Iris pigment epithelial cell (primary cell): Measurements from ENCODE around the gene THSD4.
"Not testable (repeated sequence)": the region's sequence is repeated elsewhere in the genome, so short reads cannot be mapped to it uniquely, and the experiment has no call there.

Experiments used
- DNase-seq: peaks from one replicate; pipeline ENCODE4 v3.0.0-alpha.2; 2011; ENCODE audit warnings: low read depth

The THSD4 gene

DNA sequence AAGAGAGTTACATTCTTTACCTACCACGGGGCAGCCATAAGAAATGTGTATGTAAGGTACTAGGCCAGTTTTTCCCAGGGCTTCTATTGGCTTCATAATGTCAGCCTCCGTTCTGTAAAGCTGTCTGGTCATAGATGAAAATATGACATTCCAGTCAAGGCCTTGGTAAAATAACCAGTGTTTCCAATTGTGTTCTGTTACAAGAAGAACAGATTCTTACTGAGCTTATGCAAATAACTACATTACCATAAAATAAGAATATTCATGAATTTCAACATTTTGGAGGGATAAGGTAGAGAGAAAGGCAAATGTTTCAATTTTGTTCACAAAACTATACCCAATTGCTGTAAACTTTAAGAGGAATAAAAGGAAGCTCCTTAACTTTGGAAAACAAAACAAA is 315.5 kb downstream of the THSD4 start:
- no peak for DNase-seq

DNA sequence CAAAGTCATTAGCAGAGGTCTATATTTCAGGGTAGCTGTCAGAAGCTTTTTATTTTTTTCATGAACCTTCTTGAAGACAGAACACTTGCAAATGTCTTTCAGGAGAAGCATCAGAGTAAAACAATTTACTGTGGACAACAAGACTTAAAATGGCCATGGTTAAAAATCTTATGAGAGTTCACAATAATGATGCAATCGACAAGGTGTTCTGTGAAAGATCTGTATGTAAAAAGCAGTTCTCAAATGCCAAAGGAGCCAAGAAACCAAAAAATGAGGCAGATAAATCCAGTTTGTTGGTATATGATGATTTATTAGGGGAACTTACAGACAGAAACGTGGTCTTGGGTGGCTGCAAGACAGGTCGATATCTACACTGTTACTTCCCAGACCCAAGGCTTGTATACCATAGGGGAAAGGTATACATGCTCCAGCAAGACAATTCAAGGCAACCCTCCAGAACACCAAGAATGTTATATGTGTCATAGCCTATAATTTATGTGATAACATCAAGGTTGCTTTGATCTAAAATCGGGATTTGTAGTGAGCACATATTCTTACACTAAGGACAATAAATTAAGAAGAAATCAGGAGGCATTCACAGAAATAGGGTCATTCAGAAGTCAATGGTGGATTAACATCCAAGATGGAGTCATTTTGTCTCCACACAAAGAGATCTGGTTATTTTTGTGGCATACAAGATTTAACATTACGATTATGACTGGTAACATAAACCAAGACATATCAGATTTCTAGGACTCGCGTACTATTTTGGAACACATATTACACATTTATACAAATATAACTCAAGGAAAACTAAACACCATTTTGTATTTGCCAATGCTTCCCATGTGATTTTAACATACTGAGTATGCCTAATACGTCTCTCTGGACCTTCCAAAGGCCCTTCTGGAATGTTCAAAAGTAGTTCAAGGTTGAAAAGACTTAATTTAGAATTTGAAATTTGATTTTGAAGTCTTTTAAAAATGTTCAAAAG is 316.4 kb downstream of the THSD4 start:
- no peak for DNase-seq

DNA sequence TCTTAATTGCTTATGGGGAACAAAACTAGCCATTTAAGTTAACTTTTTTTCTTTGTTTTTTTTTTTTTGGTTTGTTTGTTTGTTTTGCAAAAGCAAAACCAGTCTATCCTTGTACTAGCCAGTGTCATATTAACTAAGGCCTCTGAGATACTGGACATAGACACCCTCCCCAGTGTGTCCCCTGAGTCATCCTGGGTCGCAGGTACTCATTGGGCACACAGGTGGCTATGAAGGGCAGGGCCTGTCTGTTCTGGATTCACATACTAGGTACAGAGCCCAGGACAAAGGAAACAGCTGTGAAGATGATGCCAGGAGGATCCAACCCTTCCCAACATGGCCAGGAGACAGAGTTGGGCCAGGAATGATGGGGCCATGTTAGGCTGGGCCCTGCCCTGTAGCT is 318.1 kb downstream of the THSD4 start:
- DNase-seq: no peak

DNA sequence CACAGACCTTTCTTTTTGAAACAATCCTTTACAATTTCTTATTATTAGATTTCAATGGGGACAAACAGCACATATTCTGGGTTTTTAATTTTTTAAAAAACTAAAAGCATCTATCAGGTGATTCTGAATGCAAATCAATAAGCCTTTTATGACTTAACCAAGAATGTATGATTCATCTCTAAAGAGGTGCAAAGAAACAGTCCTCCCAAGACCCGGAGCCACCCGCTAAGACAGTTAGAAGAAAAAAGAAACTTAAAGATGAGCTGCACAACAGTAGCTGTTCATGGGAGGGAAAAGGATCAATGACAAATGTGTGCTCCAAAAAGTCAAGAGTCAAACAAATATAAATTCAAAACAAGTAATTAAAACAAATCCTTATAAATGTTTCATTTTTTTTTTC is 319.5 kb downstream of the THSD4 start:
- DNase-seq: peak; percentile 49

DNA sequence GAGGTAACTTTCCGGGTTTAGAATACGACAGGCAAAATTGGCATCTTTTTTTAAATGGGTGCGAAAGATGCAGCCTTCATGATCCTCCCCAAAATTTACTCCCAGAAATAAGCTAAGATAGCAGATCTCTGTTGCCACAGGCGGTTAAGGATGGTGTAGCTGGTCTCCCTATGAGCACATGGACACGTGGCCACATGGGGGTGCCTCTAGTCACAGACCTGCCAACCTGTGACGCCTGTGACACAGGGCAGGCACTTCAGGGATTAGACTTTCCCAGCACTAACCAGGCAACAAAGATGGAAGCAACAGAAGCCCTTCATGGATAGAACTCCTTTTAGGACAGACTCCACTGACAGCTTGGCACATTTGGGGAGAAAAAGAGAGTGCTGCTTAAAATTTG is 320.3 kb downstream of the THSD4 start:
- no peak for DNase-seq

DNA sequence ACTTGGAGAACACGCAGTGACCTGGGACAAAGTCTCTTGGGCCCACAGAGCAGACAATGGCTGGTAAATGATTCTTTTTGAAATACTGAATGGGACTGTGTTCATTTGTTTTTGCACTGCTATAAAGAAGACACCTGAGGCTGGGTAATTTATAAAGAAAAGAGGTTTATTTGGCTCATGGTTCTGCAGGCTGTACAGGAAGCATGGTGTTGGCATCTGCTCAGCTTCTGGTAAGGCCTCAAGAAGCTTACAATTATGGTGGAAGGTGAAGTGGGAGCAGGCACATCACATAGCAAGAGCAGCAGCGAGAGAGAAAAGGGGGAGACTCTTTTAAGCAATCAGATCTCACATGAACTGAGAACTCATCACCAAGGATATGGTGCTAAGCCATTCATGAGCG is 321.6 kb downstream of the THSD4 start:
- no peak for DNase-seq

DNA sequence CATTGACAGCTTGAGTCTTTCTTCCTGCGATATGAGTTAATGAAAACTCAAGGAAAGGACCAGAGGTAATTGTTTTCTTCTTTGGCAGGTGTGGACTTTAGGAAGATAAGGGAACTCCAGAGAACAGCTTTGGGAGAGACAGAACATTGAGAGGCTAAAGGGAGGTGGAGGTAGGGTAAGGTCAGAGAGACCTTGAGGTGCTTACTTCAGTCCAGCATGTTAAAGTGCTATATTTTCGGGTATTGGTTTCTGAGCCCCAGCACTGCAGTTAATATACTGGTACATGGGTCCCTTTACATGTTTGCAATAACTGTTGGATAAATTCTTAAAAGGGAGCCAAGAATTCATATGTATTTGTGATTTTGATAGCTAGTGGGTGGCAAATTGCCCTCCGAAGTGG is 322.1 kb downstream of the THSD4 start:
- no peak for DNase-seq

DNA sequence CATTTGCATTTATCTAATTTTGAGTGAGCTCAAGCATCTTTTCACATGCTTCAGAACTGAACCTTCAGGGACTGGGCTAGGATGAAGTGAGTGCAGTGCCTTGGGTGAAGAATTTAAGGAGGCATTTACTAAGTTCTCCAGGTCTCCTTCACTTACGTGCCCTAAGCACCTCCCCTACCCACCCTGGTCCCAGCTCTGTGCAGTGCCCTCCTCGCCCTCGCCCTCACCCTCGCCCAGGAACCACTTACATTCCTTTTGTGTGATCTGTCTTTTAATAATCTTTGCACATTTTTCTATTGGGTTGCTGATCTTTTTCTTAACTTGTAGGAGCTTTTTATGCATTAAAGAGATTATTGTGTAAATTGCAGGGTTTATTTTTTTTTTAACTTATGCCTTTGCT is 322.6 kb downstream of the THSD4 start:
- peak; percentile 22 for DNase-seq

DNA sequence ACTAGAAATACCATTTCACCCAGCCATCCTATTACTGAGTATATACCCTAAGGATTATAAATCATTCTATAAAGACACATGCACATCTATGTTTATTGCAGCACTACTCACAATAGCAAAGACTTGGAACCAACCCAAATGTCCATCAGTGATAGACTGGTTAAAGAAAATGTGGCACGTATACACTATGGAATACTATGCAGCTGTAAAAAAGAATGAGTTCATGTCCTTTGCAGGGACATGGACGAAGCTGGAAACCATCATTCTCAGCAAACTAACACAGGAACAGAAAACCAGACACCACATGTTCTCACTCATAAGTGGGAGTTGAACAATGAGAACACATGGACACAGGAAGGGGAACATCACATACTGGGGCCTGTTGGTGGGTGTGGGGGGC is 324.2 kb downstream of the THSD4 start:
- DNase-seq: not testable (repeated sequence)

DNA sequence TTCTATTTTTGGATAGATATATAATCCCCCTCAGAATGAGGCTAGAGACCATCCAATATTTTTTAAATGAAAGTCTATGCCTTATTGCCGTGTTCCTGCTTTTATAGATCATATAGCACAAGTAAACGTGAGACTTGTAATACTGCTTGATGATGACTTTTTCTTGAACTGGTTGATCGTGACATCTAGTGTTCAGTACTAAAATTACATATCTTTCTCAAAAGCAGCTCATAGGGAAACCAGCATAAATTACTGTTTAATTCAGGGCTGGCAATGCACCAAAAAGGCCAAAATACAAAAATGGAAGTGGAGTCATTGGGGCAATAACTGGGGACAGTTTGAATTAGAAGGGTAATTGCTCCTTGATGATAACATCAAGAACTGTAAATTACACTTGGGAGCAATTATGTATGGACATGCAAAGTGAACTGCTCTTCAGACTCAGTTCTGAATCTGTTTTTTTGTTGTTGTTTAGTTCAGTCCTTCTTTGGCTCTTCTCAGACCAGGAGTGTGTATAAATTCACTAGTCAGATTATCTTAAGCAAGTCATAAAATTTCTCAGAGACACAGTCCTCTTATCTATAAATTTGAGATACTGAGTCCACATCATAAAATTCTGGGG is 325.3 kb downstream of the THSD4 start:
- peak; percentile 76 for DNase-seq

DNA sequence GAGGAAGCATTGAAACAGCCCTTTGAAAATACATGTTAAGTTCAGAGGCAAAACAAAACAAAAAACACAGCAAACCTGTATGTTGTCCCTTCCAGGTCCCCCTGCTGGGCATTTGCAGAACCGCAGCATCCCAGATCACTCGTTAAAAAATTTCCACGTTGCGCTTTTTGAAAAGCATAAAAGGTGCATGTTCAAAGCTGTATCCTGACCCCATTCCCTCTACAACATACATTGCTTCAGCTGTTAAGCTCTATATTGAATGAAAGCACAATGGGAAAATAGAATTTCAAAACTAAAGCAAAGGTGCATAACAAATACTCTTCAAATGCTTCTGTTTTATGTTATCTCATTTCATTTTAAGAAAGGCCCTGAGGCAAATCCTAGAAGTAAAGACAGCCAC is 328.3 kb downstream of the THSD4 start:
- peak; percentile 51 for DNase-seq

DNA sequence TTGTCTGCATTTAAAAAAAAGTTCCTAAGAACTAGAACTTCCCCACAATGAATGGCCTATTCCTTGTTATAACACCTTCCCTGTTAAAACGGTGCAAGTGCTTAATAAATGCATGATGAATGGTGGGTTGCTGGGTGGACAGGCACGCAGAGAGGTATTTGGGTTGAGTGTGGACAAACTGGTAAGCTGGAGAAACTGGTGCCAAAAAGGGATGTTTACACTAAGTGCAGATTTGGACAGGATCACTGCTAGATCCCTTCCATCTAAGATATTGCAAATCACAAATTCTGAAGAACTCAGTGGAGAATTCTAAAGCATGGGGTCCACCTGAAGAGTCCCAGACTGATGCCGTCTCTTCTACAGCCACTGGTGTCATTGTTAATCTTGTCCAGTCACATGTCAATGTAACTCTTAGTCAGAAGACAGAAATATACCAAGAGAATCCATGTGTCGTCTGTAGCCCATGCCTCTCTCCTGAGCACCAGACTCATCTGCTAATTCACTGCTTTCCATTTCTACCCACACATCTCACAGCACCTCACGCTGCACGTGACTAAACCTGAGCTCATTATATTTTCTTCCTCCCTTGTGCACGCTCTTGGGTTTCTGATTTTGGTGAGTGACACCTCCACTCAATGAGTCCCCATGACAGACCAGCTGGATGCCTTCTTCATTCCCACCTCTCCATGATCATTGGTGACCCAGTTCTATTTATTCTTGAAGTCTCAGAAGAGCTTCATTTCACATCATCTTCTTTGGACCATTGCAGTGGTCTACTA is 328.9 kb downstream of the THSD4 start:
- no peak for DNase-seq

DNA sequence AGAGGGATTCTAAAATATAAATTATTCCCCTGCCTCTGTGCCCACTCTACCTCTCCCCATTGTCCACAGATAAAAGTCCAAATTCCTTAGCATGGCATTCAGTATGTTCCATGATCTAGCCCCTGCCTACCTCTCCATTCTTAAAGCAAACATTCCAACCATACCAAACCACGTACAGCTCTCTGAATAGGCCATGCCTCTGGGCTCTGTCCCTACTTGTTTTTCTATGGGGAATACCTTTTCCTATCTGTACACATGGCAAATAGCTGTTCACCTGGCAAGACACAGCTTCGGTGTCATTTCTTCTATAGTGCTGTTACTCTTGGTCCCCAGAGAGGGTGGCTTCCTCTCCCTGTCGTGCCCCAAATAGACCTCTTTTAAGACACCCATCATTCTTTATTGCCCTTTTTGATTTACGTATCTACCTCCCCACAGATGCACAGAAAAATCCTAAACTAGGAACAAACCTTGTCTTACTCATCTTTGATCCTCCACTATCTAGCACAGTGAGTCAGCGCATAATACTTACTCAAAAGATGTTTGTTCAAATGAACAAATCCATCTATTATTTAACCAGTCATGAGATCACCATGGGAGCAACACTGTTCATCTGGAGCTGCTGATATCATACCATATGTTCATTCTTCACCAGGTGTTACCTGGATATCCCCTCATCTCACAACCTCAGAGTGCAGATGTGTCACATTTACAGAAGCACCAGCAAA is 329.8 kb downstream of the THSD4 start:
- DNase-seq: peak; percentile 81

DNA sequence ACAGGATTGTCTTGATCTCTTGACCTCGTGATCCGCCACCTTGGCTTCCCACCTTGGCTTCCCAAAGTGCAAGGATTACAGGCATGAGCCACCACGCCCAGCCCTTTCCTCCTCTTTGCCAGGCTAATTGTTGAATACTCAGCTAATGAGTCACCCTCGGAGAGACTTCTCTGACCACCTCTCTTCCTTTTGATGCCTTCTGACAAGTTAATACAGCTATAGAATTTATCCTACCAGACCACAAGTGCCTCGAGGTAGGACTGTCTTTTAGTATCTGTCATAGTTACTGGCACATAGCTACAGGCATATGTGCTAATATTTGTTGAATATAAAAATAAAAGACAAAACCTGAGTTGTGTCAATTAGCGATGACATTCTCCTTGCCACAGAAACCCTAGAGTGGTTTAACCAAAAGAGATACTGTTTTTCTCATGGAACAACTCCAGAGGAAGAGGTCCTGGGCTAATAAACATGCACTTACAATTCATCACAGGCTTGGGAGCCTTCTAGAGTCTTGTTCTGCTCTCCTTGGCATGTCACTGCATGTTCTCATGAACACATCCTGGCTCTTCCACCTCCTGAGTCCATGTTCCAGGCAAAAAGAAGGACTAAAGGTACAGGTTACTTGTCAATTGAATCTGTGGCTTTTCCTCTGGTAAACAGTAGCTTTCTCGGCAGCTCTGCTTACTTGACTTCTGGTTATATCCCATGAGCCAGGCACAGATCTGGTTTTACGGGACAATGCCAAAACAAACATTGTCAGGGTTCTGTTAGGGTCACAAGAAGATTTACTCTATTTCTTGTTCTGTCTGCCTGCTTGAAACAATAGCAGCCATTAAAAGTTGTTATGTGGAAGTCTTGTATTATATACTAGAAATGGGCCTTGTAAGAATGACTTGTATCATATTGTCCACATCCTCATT is 332.3 kb downstream of the THSD4 start:
- peak; percentile 74 for DNase-seq

DNA sequence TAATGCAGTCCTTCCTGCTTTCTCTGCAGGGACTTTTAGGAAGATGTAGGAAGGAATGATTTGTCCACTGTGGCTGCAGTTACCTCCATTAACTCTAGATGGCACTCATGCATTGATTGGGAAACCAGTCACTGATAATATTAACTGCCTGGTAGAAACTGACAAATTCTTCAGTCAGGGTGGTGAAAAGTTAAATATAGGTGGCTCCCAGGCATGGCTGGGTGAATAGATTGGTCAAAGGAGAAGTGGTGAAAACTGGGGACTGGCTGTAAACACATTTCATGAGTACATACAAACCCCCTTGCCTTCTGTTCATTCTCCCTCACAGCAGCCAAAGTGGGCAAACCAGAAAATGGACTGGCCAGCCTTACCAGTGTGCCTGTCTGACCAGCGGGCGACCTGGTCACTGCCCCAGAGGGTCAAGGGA is 333.4 kb downstream of the THSD4 start:
- DNase-seq: peak; percentile 66

DNA sequence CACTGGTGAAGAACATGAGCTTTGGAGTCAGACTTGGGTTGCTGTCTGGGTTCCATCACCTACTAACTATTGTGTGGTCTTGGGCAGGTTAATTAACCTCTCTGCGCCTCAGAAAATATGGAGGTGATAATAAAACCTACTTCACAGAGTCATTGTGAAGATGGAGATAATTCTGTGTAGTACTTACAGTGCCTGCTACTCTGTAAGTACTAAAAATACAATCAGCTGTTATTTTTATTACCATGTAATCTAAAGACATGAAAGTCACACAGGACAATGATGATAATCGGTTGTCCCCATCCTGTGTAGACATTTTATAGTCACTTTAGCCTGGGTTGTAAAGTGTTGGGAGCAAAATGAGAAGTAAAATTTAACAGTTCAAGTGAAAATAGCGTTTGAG is 334.1 kb downstream of the THSD4 start:
- no peak for DNase-seq

DNA sequence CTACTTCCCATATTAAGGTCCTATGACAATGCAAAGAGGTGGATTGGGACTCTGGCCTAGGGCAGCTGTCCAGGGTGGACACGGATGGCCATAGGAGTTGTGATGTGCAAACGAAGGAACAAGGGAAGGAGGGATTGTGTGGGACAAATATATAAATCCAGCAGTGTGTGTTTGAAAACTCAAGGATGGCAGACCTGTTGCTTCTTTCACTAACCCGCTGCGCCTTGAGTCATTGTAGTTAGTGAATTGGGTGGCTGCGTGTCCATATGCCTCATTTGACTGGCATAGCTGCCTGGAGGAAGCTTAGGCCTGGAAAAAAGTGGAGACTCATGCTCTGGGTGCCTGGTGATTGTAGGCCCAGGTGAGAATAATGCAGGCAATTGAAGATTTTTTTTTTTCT is 334.7 kb downstream of the THSD4 start:
- no peak for DNase-seq

DNA sequence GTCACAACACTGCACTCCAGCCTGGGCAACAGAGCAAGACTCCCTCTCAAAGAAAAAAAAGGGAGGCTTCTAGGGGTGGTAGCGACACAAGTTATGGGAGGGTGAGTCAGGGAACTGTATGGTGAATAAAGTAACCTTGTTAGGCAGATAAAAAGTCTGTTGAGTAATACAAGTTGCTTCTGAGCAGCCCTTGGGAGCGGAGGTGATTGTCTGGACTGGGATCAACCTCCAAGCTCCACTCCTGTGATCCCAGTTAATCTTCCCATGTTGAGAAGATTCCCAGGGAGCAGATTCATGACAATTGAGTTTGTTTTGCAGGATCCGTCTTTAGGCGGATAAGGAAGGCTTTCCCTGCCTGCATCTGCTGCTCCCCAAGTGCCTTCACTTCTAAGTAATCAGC is 335.9 kb downstream of the THSD4 start:
- DNase-seq: peak; percentile 47

DNA sequence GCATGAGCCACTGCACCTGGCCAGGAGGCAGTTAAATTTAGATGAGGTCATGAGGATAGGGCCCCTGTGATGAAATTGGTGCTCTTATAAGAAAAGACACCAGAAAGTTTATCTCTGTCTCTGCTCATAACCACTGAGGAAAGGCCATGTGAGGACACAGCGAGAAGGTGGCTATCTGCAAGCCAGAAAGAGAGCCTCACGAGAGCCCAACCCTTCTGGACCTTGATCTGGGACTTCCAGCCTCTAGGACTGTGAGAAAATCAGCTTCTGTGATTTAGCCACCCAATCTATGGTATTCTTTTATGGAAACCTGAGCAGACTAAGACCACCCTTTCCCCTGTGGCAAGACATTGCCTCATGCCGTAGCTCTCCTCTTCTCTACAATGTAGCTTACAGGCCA is 337.6 kb downstream of the THSD4 start:
- no peak for DNase-seq

DNA sequence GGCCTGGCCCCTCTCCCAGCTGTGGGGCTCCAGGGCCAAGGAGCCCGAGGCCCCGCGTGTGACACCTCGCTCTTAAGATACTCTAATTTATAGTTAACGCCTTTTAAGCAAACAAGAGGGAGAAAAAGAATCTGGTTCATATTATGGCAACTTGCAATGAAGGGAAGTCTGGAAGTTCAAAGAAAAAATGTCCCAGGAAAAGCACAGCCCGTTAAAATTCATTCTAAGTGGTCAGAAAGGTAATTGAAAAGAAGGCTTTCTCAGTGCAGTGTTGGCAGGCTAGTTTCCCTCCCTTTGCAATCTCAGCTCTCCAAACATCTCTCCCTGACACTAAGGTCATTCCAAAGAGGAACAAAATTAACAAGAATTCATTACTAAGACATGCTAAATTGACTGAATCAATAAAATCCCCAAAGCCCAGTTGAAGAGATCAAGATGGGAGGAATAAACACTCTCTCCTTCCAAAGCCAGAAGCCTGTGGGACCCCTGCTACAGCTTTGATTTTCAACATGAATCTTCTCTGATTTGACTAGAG is 339.3 kb downstream of the THSD4 start:
- DNase-seq: no peak

DNA sequence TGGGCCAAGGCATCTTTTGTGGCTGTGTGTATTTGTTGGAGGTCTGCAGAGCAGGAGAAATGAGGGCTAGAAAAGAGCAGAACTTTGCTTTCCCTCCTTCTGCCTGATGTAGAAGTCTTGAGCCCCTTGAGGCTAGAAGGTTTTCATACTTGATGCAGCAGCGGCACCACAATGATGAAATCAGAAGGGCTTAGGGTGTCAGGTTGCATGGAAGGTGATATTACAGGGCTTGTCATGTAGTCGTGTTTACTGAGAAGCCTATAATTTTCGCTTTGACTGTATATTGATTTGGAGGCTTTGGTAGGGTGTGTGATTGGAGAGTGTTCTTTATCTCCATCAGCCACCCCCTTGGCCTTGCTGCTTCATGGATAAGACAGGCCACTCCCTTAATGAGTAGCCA is 339.8 kb downstream of the THSD4 start:
- peak; percentile 88 for DNase-seq
